Activated naive CD4-positive, alpha-beta T cell treated with anti-CD3 and anti-CD28 coated beads, Interleukin-2, amount 50 U/mL, for 16 hours (primary cell): Measurements from ENCODE around the gene ADK.
"Not testable (repeated sequence)": the region's sequence is repeated elsewhere in the genome, so short reads cannot be mapped to it uniquely, and the experiment has no call there.

Experiments used
- DNase-seq: peaks from one replicate; pipeline ENCODE4 v3.0.0-alpha.2; 2020

Gene ADK

GRCh38 chr10:74306227-74306982 lies 155.4 kb downstream of the ADK start:
- DNase-seq, result no peak

- DNase-seq, result no peak
These were observed 156.1 kb downstream of the ADK start for GRCh38 chr10:74307061-74307651.

- DNase-seq, result no peak
These were observed 159.7 kb downstream of the ADK start for GRCh38 chr10:74310652-74311257.

DNA sequence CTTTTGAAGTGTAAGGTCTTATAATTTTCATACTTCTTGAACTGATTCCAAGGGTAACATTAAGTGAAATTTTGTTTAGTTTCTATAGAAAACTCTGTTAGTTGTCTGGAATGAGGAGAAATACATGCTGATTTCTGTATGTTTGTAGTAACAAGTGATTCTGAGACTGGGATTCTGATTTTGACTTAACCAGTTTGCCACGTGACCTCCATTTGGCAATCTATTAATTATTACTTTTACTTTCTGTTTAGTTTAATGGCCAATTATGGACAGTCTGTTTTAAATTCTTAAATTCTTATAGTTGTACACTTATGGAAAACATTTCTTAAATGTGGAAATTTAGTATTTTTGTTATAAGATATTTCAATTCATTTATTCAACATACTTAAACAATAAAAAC lies 163.1 kb downstream of the ADK start:
- DNase-seq, result no peak

DNA sequence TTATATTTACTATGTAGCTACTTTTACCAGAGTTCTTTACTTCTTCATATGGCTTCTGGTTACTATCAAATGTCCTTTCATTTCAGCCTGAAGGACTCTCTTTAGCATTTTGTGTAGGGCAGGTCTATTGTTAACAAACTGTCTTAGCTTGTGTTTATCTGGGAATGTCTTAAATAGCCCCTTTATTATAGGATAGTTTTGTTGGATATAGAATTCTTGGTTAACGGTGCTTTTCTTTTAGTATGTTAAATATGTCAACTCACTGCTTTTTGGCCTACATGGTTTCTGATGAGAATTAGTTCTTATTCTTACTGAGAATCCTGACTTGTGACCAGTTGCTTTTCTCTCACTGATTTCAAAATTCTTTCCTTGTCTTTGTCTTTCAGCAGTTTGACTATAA lies 169.0 kb downstream of the ADK start:
- DNase-seq, result no peak

DNA sequence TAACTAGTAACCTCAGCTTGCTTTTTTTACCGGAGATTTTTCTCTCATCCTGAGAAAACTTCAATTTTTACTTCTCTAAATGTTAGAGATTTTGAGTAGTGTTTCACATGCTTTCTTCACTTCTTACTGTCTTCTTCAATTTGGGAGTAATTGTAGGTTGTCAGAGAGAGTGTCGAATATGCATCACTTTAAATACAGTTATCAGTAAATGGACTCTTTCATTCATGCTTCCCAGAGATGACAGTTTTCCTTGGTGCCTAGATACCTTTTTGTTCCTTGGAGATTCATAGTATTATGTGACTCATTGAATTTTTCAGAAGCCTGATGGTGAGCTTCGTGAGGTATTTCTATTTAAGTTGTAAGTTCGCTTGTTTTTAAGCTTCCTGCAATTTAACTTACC lies 169.7 kb downstream of the ADK start:
- DNase-seq, result no peak

DNA sequence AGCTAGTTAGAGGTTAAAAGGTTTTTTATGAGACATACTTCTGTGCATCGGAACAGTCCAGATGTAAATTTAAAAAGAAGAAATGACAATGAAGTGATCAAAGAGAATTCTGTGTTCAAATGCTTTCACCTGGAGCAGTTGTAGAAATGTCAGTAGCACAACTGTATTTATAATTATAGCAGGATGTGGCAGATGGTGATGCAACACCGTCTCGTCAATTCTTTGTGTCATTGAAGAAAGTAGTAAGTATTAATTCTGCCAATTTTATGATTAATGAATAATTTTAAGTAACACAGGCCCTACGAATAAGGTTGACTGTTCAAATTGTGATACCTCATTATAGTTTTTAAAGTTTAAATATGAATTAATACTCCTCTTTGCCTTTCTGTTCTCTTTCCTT lies 171.1 kb downstream of the ADK start:
- DNase-seq, result no peak

GRCh38 chr10:74322565-74322964 lies 171.5 kb downstream of the ADK start:
- DNase-seq, result no peak

DNA sequence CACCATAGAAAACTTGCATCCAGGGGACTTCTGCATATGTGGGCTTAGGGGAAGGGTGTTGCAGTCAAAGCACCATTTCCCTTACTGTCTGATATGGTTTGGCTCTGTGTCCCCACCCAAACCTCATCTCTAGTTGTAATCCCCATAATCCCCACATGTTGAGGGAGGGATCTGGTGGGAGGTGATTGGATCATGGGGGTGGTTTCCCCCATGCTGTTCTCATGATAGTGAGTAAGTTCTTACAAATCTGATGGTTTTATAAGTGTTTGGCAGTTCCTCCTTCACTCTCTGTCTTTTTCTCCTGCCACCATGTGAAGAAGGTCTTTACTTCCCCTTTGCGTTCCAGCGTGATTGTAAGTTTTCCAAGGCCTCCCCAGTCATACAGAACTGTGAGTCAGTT lies 177.4 kb downstream of the ADK start:
- DNase-seq, result no peak

GRCh38 chr10:74329873-74330272 lies 178.9 kb downstream of the ADK start:
- DNase-seq, result no peak

GRCh38 chr10:74330646-74331045 lies 179.6 kb downstream of the ADK start:
- DNase-seq, result no peak

DNA sequence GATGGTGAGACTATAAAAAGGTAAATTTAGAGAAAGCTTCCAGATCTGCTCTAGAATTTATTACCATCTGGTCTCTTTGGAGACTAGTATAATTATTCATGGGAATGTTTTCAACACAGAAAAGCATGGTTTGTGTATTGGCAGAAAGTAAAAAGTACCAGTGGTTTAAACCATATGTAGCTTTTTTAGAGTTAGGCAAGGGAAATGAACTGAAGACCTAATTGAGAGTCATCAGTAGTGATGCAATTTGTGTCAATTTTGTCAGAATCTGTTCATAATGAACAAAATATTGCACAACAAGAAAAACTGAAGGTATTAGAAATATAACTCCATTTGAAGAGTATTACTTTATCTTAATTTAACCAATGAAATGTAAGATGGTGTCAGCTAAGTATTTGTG lies 181.4 kb downstream of the ADK start:
- no peak for DNase-seq

GRCh38 chr10:74333174-74333573 lies 182.2 kb downstream of the ADK start:
- DNase-seq, result no peak

- DNase-seq, result no peak
These were observed 183.2 kb downstream of the ADK start for GRCh38 chr10:74334221-74334620.

DNA sequence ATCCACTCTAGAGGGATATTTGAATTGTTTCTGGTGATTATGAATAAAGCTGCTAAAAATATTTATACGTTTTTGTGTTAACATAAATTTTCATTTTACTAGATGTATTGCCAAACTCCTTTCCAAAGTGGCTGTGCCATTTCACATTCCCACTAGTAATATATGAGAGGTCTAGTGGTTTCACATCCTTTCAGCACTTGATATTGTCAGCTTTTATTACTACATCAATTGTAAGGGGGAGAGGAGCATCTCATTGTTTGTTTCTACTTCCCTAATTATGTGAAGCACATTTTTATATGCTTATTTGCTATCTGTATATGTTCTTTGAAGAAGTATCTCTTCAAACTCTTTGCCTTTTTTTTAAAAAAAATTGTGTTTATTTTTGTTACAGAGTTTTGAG lies 184.5 kb downstream of the ADK start:
- DNase-seq, result no peak

DNA sequence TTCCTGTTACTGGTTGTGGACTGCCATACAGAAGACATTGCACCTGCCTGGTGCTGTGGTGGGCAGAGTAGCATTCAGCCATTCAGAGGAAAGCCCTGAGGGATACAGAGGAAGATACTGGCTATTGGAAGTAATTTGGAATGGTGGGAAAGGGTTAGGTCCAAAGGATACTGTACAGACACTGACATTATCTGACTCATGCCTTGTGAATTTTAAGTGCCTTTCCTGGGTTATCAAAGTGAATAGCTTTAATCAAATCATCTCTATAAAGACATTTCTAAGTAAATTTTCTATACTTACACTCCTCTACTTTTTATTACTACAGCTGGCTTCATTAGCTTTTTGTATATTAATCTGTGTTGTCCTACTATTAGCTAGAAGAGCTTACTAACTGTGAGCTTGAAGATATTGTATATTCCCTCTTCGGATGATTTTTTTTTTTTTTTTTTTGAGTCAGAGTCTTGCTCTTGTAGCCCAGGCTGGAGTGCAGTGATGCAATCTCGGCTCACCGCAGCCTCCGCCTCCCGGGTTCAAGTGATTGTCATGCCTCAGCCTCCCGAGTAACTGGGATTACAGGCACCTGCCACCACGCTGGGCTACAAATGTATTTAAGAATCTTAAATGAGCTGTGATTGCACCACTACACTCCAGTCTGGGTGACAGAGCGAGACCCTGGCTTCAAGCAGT lies 186.5 kb downstream of the ADK start:
- DNase-seq, result no peak

DNA sequence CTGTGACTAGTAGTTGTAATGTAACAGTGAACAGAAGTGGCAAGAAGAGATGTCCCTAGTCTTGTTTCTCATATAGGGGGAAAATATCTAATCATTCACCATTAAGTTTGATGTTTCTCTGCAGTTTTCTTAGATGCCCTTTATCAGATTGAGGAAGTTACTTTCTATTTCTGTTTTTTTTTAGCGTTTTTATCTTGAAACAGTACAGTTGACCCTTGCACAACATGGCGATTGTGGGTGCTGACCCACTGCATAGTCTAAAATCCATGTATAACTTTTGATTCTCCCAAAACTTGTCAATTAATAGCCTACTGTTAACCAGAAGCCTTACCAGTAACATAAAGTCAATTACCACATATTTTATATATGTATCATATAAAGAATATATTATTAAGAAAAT lies 192.0 kb downstream of the ADK start:
- DNase-seq, result no peak

GRCh38 chr10:74343804-74344203 lies 192.8 kb downstream of the ADK start:
- DNase-seq, result no peak

- no peak for DNase-seq
These were observed 193.3 kb downstream of the ADK start for GRCh38 chr10:74344306-74344705.

DNA sequence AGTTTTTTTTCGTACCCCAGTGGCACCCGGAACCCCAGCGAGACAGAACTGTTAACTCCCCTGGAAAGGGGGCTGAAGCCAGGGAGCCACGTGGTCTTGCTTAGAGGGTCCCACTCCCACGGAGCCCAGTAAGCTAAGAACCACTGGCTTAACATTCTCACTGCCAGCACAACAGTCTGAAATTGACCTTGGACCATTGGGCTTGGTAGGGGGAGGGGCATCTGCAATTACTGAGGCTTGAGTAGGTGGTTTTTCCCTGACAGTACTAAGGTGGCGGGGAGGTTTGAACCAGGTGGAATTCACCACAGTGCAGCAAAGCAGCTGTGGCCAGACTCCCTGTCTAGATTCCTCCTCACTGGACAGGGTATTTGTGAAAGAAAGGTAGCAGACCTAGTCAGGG lies 196.5 kb downstream of the ADK start:
- no peak for DNase-seq

- not testable (repeated sequence) for DNase-seq
These were observed 202.0 kb downstream of the ADK start for GRCh38 chr10:74353021-74353420.

- no peak for DNase-seq
These were observed 210.7 kb downstream of the ADK start for GRCh38 chr10:74361678-74362077.

DNA sequence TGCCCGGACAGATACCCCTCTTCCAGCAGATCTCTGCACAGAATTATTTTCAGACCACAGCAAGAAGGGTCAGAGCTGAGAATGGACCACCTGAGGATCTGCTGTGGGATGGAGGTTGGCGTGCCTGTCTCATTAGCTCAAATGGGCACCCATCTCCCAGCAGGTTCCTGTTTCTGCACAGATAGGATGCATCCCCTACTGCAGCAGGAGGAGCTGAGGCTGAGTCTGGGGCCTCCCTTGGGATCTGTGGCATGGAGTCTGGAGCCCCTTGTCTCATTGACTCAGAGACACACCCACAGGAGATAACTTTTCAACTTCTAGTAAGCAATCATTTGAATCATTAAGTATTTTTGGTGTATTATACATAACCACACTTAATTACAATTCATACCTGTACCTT lies 212.7 kb downstream of the ADK start:
- no peak for DNase-seq

GRCh38 chr10:74365109-74365508 lies 214.1 kb downstream of the ADK start:
- DNase-seq, result no peak
